NCI-H1092 (cell line): ENCODE results near the gene GPR33.
"Not testable (repeated sequence)": the region's sequence is repeated elsewhere in the genome, so short reads cannot be mapped to it uniquely, and the experiment has no call there.

Experiments used
- DNase-seq: peaks from one replicate; lab custom pipeline; 2025; lab: John Stamatoyannopoulos, UW

GPR33 gene

DNA sequence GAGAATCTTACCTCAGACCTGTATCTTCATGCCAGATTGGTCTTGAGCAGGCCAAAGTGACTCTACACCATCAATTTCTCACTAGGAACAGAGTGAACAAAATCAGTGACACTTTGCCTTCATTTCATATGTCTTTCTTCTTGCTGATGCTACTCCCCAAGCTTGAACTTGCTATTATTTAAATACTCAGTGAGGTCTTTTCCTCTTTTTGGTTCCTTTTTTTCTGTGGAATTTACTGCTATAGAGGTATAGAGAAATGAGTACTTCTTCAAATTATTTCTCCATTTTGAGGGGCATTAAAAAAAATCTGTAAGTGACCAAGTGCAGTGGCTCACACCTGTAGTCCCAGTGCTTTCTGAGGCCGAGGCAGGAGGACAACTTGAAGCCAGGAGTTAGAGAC lies at the start of gene GPR33:
Gene GPR33 (minus strand): TSS at position 154 of the 400 bp plus-strand sequence. CDS start 4,074 bp downstream, outside the sequence.
- no peak for DNase-seq

GRCh38 chr14:31536201-31536960 lies 48.5 kb upstream of the GPR33 start:
- DNase-seq = no peak

DNA sequence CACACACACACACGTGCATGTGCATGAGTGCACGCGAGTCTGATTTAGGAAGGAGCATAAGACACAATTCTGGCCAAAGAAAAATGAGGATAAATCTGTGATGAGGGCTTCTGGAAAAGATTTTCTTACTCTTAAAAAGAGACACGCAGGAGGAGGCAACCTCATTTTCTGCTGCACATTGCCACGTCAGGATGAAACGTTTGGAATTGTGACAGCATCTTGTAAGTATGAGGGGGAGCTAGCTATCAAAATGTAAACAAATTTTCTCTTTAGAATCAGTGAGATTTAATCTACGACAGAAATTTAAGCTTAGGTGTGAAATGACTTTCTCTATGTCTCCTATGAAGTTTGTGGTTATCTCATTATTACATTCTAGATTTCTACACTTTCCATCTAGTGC lies 42.3 kb upstream of the GPR33 start:
- DNase-seq = no peak

DNA sequence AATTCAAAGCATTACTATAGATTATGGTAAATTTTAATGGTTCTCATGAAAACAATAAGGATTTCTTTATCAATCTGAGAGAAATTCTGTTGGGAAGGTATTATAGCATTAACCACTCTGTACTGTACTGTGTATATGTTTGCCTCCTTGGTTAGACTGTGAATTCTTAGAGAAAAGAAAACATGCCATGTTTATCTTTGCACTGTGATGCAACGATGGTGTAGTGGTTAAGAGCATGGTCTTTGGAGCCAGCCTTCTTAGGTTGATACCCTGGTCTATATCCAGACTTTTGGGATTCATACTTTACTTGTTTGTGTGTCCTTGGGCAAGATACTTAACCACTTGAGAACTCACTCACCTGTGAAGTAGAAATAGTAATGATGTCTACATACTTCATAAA lies 41.2 kb upstream of the GPR33 start:
- DNase-seq = no peak

DNA sequence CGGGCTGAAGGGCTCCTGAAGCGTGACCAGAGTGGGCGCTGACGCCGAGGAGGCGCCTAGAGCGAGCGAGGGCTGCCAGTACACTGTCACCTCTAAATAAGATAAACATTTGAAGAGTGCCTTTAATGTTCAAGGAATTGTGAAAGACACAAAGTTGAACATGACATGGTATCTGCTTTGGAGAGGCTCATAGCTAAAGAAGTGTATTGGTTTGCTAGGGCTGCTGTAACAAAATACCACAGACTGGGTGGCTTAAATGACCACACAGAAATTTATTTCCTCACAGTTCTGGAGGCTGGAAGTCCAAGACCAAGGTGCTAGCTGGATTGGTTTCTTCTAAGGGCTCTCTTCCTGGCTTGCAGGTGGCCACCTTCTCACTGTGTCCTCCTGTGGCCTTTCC lies 39.7 kb upstream of the GPR33 start:
- no peak for DNase-seq

GRCh38 chr14:31527087-31527486 lies 39.2 kb upstream of the GPR33 start:
- no peak for DNase-seq

DNA sequence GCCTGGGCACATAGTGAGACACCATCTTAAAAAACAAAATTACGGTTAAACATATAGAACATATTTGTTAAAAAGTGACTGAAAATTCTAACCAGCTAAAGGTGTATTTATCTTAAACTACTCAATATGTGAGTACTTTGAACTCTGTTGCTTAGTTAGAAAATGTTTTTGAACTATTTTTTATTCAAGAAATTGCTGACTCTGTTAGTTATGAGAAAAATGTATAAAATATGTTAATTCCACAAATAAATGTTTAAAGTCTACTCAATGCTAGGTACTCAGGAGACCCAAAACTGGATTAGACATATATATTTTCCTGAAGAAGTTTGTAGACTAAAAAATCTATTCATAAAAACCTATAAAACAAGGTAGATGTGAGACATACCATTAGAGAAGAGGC lies 23.0 kb upstream of the GPR33 start:
- DNase-seq = no peak

- DNase-seq = no peak
Measured at GRCh38 chr14:31510222-31510621, 22.4 kb upstream of the GPR33 start.

- DNase-seq = no peak
Measured at GRCh38 chr14:31508135-31508534, 20.3 kb upstream of the GPR33 start.

DNA sequence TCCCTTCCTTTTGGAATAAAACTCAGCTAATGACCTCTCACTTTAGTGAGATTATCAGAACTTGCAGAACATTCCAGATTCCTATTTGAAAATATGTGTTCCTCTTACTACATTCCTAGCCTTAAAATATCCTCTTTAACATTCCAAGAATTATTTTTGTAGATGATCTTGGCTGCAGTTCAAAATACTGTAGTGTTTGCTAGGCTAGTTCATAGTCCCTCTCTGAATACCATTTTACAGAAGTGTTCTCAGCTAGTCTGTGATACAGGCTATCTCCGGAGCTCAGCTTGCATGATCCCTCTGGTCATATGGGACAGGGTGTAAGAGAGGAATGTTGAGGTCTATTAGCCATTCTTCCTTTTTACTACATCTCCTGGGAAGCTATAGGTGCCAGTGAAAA lies 17.6 kb upstream of the GPR33 start:
- DNase-seq = no peak

DNA sequence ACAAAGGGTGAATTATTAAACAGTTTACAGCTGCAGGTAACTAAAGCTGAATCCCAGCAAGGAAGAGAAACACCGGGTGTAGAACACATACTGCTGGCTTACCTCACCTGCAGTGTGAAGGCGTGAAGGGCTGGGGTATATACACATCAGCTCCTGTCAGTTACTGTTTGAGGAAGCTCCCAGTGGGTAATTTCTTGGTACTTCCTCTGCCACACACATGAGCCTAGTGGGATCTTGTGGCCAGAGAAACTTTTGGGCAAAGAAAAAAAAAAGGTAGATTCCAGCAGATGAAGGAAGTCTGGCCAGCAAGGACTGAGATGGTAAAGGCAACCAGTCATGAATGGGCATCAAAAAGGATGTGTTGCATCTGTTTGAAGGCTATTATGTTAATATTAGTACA lies 14.0 kb upstream of the GPR33 start:
- DNase-seq = no peak

DNA sequence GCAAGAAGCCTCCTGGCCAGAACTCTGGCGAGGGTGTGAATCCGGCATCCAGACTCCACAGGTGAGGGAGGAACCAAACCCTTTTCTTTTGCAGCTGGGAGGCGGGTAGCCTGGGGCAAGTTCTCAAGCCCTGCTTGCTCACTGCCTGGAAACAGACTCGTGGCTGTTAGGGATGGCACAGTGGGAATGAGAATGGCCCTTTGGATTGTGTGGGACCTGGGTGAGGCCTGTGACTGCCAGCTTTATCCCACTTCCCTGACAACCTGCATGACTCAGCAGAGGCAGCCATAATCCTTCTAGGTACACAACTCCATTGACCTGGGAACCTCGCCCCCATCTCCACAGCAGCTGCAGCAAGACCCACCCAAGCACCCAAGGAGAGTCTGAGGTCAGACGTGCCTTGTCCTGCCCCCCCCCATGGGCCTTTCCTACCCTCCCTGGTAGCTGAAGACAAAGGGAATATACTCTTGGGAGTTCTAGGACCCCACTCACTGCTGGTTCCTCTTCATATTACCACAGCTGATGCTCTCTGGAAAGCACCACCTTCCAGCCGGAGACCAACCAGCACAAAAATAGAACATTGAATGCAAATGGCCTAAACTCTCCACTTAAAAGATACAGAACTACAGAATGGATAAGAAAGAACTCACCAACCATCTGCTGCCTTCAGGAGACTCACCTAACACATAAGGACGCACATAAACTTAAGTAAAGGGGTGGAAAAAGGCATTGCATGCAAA lies 5.1 kb upstream of the GPR33 start:
- no peak for DNase-seq

DNA sequence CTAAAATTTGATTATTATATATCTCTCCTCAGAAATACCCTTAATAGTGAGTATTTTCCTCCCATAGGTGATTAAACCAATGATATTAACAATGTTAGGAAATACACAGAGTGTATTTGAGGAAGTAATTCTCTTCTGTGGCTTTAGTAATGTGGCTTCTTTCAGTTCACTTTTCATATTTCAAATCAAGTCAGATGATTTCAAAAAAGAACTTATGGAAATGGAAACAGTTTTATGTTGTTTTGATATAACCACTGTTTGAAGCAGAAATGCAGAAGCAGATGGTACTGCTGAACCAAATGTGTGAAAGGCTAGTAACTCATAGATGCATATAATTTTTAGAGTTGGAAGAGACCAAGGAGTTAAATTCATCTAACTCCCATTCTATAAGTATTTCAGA lies 1.9 kb upstream of the GPR33 start:
- DNase-seq = no peak

DNA sequence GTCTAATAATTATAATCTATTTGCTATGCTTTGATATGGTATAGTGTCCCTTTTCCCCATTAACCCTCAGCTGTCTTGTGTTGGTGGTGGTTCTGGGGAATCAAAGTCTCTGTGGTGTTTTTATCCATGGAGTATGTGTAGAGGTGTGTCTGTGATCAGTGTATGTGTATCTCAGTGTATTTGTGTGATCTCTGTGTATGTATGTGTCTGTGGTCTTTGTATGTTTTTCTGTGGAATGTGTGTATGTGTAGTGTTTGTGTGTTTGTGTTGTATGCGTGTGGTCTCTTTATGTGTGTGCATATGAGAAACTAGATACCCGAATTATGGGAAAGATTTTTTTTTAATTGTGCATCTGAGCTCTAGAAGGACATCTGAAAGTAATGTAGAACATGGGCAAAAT lies 1.1 kb downstream of the GPR33 start:
- no peak for DNase-seq

- DNase-seq = no peak
Measured at GRCh38 chr14:31484754-31485153, 3.1 kb downstream of the GPR33 start.

DNA sequence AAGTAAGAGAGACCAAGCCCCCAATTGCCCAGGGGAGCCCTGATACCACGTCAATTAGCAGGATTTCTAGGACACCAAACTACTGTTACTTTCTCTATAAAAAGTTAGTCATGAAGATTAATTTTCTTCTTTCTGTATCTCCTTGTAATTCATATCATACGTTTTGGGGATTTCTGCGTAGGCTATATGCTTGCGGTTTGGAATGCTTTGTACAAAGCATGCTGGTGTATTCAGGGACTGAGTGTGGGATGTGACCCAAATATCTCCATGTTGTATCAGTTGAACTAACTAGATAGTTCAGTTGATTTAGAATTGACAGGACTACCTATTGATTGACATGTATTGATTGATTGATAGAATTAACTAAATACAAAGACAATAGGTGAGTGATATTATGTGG lies 7.7 kb downstream of the GPR33 start:
- no peak for DNase-seq

- DNase-seq = no peak
Measured at GRCh38 chr14:31479027-31479426, 8.8 kb downstream of the GPR33 start.

- DNase-seq = no peak
Measured at GRCh38 chr14:31477248-31477647, 10.6 kb downstream of the GPR33 start.

DNA sequence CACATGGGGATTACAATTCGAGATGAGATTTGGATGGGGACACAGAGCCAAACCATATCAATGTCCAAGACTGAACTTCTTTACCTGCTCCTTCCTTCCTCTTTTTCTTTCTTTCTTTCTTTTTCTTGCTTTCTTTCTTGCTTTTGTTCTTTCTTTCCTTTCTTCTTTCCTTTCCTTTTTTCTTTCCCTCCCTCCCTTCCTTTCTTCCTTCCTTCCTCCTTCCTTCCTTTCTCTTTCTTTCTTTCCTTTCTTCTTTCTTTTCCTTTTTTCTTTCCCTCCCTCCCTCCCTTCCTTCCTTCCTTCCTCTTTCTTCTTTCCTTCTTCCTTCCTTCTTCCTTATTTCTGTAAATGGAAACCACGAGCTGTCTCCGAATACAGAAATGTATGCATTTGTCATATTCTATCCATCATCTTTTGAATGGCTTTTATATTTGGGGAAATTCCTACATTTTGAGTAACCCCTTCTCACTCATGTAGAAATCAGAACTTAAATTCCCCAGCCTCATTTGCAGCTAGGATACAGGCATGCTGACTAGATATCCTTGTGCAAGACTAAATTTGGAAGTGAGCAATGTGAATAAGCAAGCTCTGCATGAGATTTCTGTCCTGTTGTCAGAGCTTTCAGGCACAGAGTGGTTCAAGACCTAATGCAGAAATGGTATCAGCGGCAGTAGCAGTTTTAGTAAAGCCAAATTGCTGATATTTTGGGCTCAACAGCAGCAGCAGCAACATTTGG lies 11.5 kb downstream of the GPR33 start:
- DNase-seq = no peak

GRCh38 chr14:31466554-31466953 lies 21.3 kb downstream of the GPR33 start:
- no peak for DNase-seq

GRCh38 chr14:31465111-31465510 lies 22.7 kb downstream of the GPR33 start:
- no peak for DNase-seq

GRCh38 chr14:31462450-31462849 lies 25.4 kb downstream of the GPR33 start:
- not testable (repeated sequence) for DNase-seq

DNA sequence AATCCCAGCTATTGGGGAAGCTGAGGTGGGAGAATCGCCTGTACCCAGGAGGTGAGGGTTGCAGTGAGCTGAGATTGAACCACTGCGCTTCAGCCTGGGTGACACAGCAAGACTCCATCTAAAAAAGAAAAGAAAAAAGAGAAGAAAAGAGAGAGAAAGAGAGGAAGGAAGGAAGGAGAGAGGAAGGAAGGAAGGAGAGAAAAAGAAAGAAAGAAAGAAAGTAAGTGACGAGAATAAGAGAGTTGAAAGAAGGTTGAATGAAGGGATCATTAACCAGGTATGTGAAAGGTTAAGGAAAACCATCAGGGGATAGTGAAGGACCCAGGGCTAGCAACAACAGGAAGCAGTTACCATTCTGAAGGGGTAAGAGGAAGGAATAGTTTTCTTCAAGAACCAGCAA lies 26.3 kb downstream of the GPR33 start:
- no peak for DNase-seq
